GM18508 (cell line): ENCODE data around the gene TENT5A.
"Not testable (repeated sequence)": the region's sequence is repeated elsewhere in the genome, so short reads cannot be mapped to it uniquely, and the experiment has no call there.

Experiments
- ATAC-seq: cut with Tn5 transposase; IDR thresholded peaks from one replicate; pipeline ENCODE4 v1.9.1; 2021; ENCODE audit warnings: moderate number of reproducible peaks; ENCODE audit not compliant: insufficient read depth, unreplicated experiment

Gene TENT5A

GRCh38 chr6:81752084-81752920, at the start of gene TENT5A:
TENT5A (minus strand) TSS chr6:81752681; CDS start chr6:81752141, 540 bp downstream.
- ATAC-seq: peak; percentile 46

DNA sequence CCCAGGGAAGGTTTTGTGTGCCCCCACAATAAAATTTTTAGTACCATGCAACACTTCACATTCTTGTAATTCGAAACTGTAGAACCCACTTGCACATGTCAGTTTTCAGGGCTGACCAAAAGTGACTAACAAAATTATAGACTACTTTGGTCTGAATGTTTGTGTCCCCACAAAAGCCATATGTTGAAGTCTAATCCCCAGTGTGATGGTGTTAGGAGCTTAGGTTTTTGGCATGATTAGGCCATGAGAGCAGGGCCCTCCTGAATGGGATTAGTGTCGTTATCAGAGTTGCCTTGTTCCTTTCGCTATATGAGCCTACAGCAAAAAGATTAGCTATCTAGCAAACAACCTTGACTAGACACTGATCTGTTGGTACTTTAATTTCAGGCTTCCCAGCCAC, 49.0 kb upstream of the TENT5A start:
- no peak for ATAC-seq

DNA sequence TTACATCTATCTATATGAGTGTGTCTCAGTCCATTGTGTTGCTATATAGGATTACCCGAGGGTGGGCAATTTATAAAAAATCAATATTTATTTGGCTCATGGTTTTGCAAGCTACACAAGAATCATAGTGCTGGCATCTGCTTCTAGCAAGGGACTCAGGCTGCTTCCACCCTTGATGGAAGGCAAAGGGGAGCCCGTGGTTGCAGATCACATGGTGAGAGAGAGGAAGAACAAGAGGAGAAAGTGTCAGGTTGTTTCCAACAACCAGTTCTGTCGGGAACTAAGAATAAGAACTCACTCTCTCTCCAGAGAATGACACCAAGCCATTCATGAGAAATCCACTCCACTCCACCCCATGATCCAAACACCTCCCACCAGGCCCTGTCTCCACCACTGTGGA, 48.2 kb upstream of the TENT5A start:
- no peak for ATAC-seq

DNA sequence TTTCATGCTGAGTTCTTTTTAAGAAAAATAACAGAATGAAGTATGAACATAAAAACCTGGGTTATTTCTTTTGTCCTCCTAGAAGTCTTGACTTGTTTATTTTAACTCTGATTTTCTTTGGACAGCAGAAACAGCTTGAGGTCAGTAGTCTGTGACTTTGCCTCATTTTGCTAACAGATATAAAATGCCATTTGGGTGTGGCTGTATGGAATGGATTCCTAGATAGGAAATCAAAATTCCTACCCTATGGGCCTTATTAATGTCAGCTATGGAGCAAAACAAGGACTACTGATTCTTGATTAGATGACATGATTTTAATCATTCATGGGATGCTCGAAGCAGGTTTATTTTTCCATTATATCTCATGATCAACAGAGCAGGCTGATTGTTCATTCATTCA, 46.8 kb upstream of the TENT5A start:
- no peak for ATAC-seq

GRCh38 chr6:81797591-81797990, 45.1 kb upstream of the TENT5A start:
- no peak for ATAC-seq

- ATAC-seq: no peak
Measured at GRCh38 chr6:81795890-81796289, 43.4 kb upstream of the TENT5A start.

DNA sequence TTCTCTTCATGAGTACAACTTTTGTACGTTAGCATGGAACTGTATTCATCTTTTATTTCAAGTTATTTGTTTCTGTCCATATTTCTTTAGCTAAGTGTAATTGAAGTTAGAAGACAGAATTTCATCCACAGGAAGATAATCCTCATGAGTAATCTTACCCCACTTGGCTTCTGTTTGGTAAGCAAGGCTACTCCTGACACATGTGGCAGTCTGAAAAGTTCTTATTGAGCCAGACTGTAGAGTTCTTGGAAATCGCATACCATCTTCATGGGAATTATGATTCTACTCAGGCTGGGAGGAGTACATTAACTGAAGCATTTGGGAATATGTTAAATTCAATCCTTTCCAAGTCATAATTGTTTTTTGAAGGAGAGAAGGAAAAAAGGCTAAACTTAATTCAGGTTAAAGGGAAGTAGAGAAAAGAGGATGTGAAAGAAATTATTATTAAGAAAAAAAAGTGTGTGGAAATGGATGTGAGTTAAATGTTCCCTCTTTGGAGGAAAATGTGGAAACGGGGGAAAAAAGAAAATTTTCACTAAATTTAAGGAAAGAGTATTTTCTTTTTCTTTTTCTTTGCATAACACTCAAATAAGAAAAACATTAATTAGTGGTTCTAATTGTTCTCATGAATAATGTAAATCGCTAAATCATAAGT, 41.5 kb upstream of the TENT5A start:
- ATAC-seq: no peak

DNA sequence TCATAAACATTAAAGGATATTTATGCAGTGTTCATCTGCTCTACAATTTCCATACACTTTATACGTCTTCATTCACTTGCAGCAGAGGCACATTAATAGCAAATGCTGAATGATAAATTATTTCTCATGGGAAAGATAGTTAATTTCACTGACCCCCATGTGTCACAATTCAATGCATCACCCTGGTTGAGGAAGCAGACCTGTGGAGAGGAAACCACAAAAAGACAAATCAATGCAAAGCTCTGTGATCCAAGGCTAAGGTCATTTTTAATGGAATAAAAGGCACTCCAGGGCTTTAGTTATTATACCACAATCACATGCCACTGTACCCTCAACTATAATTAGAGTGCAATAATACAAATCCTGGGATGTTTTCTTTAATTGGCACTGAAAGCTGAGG, 40.3 kb upstream of the TENT5A start:
- ATAC-seq: no peak

- no peak for ATAC-seq
Measured at GRCh38 chr6:81791756-81792155, 39.3 kb upstream of the TENT5A start.

DNA sequence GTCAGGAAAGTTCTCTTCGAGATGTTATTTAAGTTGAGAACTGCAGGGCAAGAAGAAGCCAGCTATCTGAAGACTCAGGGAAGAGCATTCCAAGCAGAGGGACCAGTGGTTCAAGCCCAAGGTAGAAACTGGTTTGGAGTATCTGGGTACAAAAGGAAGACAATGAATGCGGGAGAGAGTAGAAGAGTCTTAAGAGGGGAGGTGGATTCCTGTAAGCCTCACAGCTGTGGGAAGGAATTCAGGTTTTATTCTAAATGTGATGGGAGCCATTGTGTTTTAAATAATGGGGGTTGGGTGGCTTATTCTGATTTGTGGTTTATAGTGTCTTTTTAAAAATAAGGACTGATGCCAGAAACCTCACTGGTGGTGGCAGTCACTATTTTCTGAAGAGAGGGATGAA, 37.6 kb upstream of the TENT5A start:
- ATAC-seq: no peak

DNA sequence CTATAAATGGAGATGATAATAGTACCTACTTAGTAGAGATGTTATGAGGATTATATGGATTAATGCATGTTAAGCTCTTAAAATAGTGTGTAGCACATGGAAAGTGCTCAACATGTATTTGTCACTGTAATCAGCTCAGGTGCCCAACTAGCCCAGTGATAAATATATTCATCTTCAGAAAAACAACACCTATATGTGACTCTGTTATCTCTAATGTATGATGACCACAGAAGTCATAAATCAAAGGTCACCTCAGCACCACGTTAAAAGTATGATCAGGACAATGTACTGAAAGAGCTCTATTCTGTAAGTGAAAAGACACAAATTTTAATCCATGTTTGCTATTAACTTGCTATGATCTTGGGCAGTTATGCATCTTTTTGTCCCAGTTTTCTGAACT, 36.8 kb upstream of the TENT5A start:
- no peak for ATAC-seq

GRCh38 chr6:81788748-81789147, 36.3 kb upstream of the TENT5A start:
- ATAC-seq: no peak

GRCh38 chr6:81787313-81788068, 35.0 kb upstream of the TENT5A start:
- ATAC-seq: no peak

DNA sequence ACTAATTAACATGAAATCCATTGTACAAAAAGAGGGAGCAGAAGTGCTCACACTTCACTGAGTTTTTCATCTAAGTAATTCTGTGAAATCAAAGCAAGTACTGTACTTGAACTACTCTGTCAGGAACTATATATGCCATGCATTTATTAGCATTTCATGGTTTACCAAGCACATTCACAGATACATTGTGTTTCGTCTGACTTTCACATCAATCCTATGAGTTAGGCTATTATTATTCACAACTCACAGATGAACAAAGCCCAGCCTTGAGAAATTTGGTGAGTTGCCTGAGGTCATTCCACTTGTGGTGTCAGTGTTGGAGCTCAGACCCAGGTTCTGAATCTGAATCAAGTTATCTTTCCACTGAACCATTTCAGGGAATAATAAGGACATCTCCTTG, 33.7 kb upstream of the TENT5A start:
- no peak for ATAC-seq

DNA sequence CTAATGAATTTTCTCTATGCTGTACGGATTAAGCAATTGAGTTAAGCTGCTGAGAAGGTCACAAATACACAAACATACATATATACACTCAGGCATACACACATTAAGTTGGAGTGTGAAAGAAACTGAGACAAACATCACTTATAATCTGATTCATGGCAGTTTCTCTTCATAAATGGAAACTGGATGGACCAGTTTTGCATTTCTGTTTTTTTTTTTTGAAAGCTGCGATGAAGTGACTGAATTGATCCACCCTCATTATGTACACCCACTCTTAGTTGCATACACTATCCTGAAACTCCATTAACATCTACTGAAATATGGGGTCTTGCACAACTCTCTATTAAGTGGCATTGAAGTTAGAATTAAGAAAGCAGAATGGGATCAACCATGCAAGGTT, 32.9 kb upstream of the TENT5A start:
- no peak for ATAC-seq

- no peak for ATAC-seq
Measured at GRCh38 chr6:81783893-81784292, 31.4 kb upstream of the TENT5A start.

- ATAC-seq: no peak
Measured at GRCh38 chr6:81781624-81782023, 29.1 kb upstream of the TENT5A start.

GRCh38 chr6:81777586-81778268, 25.2 kb upstream of the TENT5A start:
- no peak for ATAC-seq

GRCh38 chr6:81776219-81776618, 23.7 kb upstream of the TENT5A start:
- not testable (repeated sequence) for ATAC-seq

DNA sequence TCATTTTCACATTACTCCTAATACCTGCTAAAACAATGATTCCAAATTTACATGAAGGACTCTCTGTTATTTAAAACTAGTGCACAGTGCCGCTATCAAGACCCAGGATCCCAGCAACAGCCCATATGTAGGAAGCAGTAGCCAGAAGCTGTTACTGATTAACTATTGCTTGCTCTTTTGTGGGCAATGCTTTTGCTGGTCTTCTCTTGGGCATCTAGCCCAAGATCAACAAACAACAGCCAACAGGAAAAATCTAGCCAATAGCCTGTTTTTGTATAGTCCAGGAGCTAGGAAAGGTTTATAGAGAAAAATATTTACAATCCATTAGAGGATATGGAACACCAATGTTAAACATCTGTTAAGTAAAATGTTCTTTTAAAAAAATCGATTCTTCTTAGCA, 22.1 kb upstream of the TENT5A start:
- no peak for ATAC-seq

GRCh38 chr6:81773887-81774286, 21.4 kb upstream of the TENT5A start:
- no peak for ATAC-seq
